GM10847 (cell line): ENCODE measurements around the gene P2RX3.

Experiments
- POLR2A ChIP-seq: IDR thresholded peaks from 2 replicates; pipeline ENCODE4 v1.6.1; 2011; ENCODE audit not compliant: insufficient read length; ENCODE audit errors: extremely low read depth

The P2RX3 gene

GRCh38 chr11:57391539-57391938 is 53.4 kb downstream of the P2RX3 start:
- TF ChIP-seq POLR2A, result no peak

- no peak for TF ChIP-seq POLR2A
Observed at GRCh38 chr11:57392066-57392762, 54.1 kb downstream of the P2RX3 start.

- no peak for TF ChIP-seq POLR2A
Observed at GRCh38 chr11:57392763-57393105, 54.6 kb downstream of the P2RX3 start.

GRCh38 chr11:57394203-57394965 is 56.2 kb downstream of the P2RX3 start:
- no peak for TF ChIP-seq POLR2A

GRCh38 chr11:57395905-57396623 is 57.9 kb downstream of the P2RX3 start:
- TF ChIP-seq POLR2A, result no peak

GRCh38 chr11:57396744-57397143 is 58.6 kb downstream of the P2RX3 start:
- TF ChIP-seq POLR2A, result no peak

- no peak for TF ChIP-seq POLR2A
Observed at GRCh38 chr11:57397394-57397990, 59.3 kb downstream of the P2RX3 start.

GRCh38 chr11:57399221-57399620 is 61.1 kb downstream of the P2RX3 start:
- TF ChIP-seq POLR2A, result no peak

- TF ChIP-seq POLR2A, result no peak
Observed at GRCh38 chr11:57399972-57400578, 61.9 kb downstream of the P2RX3 start.

GRCh38 chr11:57402188-57403002 is 64.2 kb downstream of the P2RX3 start:
- no peak for TF ChIP-seq POLR2A

GRCh38 chr11:57403802-57404147 is 65.6 kb downstream of the P2RX3 start:
- TF ChIP-seq POLR2A, result no peak

- TF ChIP-seq POLR2A, result no peak
Observed at GRCh38 chr11:57405271-57405860, 67.2 kb downstream of the P2RX3 start.

- TF ChIP-seq POLR2A, result no peak
Observed at GRCh38 chr11:57406337-57406904, 68.3 kb downstream of the P2RX3 start.
